GM18505 (cell line): Measurements from ENCODE around the gene LONP1.
A peak's percentile ranks its signal among the peaks of the same experiment; 100 is the strongest.
"Not testable (repeated sequence)": the region's sequence is repeated elsewhere in the genome, so short reads cannot be mapped to it uniquely, and the experiment has no call there.

Experiments
- ATAC-seq: cut with Tn5 transposase; IDR thresholded peaks from one replicate; pipeline ENCODE4 v1.9.1; 2021; ENCODE audit not compliant: unreplicated experiment
- POLR2A ChIP-seq: IDR thresholded peaks from 4 replicates; pipeline ENCODE4 v1.6.1; 2011; ENCODE audit warnings: borderline replicate concordance; ENCODE audit not compliant: insufficient read depth, insufficient read length; ENCODE audit errors: extremely low read depth

Gene LONP1

GRCh38 chr19:5694167-5694955 lies 25.6 kb downstream of the LONP1 start:
- TF ChIP-seq POLR2A, result no peak
- ATAC-seq, result no peak

DNA sequence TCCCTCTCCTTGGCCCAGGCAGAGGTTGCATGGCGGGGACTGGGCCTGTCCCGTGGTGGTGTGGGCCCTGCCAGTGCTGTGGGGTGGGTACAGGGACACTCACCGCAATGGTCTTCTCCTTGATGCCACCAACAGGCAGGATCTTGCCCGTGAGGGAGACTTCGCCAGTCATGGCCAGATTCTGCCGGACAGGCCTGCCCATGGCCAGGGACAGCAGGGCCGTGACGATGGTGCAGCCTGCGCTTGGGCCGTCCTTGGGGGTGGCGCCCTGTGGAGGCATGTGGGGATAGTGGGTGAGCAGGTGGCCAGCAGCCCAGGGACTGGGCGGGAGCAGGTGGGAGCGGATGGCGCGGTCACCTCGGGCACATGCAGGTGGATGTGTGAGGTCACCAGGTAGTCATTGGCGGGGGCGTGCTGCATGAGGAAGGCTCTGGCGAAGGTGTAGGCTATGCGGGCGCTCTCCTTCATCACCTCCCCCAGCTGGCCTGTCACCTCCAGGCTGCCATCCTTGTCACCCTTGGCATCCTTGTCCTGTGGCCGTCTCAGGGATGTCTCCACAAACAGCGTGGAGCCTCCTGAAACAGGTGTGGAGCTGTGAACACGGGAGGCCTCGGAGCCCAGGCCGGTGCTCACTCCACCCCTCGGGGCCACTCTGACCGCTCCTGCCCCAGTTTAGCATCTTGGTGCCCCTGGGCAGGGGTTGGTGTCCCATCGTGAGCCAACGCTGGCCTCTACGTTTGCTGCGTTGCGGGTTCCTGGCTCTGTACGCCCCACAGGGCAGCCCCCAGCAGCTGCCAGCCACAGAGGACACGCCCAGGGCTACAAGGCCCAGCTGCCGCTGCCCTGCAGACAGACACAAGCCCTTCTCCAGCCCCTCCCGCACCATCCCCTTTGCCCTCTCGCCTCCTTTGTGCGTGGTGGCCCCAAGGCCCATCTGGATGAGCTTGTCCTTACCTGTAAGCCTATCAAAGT lies 26.5 kb downstream of the LONP1 start:
- no peak for ATAC-seq
- TF ChIP-seq POLR2A, result no peak

GRCh38 chr19:5692723-5693194 lies 27.2 kb downstream of the LONP1 start:
- peak; percentile 10 for TF ChIP-seq POLR2A
- no peak for ATAC-seq

DNA sequence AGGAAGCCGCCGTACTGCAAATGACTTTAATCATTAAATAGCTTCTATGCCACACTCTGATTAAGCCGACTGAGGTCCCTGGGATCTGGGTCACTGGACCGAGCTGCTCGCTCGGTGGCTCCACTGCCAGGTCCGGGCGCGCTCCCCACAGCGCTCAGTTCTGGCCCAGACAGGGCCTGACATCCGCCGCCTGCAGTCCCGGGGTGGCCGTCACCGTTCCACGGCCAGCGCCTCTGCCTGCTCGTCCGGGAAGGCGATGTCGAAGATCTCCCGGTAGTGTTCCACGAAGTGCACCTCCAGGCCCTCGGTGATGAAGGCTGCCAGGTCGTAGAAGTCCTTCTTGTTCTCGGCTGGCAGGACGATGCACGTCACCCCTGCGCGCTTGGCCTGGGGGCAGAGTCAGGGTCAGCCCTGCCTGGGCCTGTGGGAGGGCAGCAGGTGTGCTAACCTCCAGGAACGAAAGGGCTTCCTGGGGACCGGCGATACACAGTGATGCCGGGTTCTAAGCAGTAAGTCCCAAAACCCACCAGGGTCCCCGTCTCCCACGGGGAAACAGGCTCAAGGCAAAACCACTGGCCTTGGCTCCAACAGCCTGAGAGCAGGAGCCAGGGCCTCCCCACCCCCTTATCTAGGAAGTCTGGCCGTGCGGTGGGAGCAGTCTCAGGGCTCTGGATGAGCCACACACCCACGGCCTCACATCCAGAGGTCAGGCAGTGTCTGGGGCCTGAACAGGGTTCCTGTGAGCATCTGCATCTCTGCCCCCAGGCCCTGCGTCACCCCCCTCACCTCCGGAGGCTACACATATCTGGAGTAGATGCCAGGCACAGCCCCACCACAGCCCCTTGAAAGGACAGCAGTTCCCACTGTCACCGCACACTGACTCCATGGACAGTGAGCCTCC lies 27.9 kb downstream of the LONP1 start:
- TF ChIP-seq POLR2A, result peak; percentile 40

GRCh38 chr19:5690955-5691821 lies 28.8 kb downstream of the LONP1 start:
- peak; percentile 36 for TF ChIP-seq POLR2A
- ATAC-seq, result no peak

More for the DNA sequence above, 27.9 kb downstream of the LONP1 start:
- ATAC-seq, result no peak

GRCh38 chr19:5690125-5690954 lies 29.6 kb downstream of the LONP1 start, which contains the start of gene RPL36:
RPL36 (plus strand) TSS chr19:5690295; CDS start chr19:5690508, 213 bp downstream.
- ATAC-seq, result peak; percentile 40
- TF ChIP-seq POLR2A, result peak; percentile 99

- not testable (repeated sequence) for ATAC-seq
Measured at GRCh38 chr19:5688262-5688881, 31.6 kb downstream of the LONP1 start.

- ATAC-seq, result no peak
Measured at GRCh38 chr19:5687360-5688198, 32.4 kb downstream of the LONP1 start.

GRCh38 chr19:5686647-5687359 lies 33.1 kb downstream of the LONP1 start:
- peak; percentile 47 for ATAC-seq
- TF ChIP-seq POLR2A, result no peak

More at GRCh38 chr19:5687360-5688198, 32.4 kb downstream of the LONP1 start:
- TF ChIP-seq POLR2A, result no peak

- peak; percentile 21 for TF ChIP-seq POLR2A
- ATAC-seq, result no peak
Measured at GRCh38 chr19:5686326-5686646, 33.7 kb downstream of the LONP1 start.
